Endodermal cell (in vitro differentiated cells): ENCODE data around the gene RIT2. TPM values are rescaled to one million over a fixed set of nuclear protein-coding genes. Genes with fewer than 3 reads are reported as not detected.

ENCODE experiments used
- DNase-seq: peaks from one replicate; pipeline ENCODE4 v3.0.0-alpha.2; 2017
- H3K27ac ChIP-seq: 2 replicates; pipeline ENCODE4 v1.5.1; 2013; ENCODE audit warnings: mild to moderate bottlenecking, low read depth, low read length, moderate library complexity
- H3K27me3 ChIP-seq: 2 replicates; pipeline ENCODE4 v1.6.1; 2013; ENCODE audit warnings: mild to moderate bottlenecking, low read length, moderate library complexity; ENCODE audit not compliant: insufficient read depth, control insufficient read depth, poor library complexity, severe bottlenecking
- H3K36me3 ChIP-seq: 2 replicates; pipeline ENCODE4 v1.7.0; 2013; ENCODE audit warnings: mild to moderate bottlenecking, low read length, moderate library complexity; ENCODE audit not compliant: control insufficient read depth, insufficient read depth
- H3K4me1 ChIP-seq: one replicate; pipeline ENCODE4 v1.7.0; 2013; ENCODE audit warnings: low read length; ENCODE audit not compliant: control insufficient read depth, insufficient read depth
- H3K4me3 ChIP-seq: 2 replicates; pipeline ENCODE4 v1.5.1; 2013; ENCODE audit warnings: mild to moderate bottlenecking, low read length, moderate library complexity
- H3K9ac ChIP-seq: 2 replicates; pipeline ENCODE4 v1.6.1; 2013; ENCODE audit warnings: mild to moderate bottlenecking, low read length, moderate library complexity; ENCODE audit not compliant: poor library complexity, severe bottlenecking; ENCODE audit errors: extremely low read depth
- H3K9me3 ChIP-seq: 2 replicates; pipeline ENCODE4 v1.6.1; 2013; ENCODE audit warnings: mild to moderate bottlenecking, low read length, moderate library complexity; ENCODE audit not compliant: control insufficient read depth
- H3K27ac Mint-ChIP-seq: 2 replicates; pipeline ENCODE4 v1.8.0; 2020; ENCODE audit warnings: mixed read lengths
- H3K27me3 Mint-ChIP-seq: 2 replicates; pipeline ENCODE4 v1.8.0; 2021; ENCODE audit warnings: mild to moderate bottlenecking, mixed read lengths; ENCODE audit not compliant: insufficient read depth
- H3K36me3 Mint-ChIP-seq: 2 replicates; pipeline ENCODE4 v1.8.0; 2020; ENCODE audit warnings: low read depth, mixed read lengths
- H3K4me1 Mint-ChIP-seq: 2 replicates; pipeline ENCODE4 v1.8.0; 2020; ENCODE audit warnings: mixed read lengths
- H3K4me3 Mint-ChIP-seq: 2 replicates; pipeline ENCODE4 v1.8.0; 2020; ENCODE audit warnings: mild to moderate bottlenecking, moderate library complexity, mixed read lengths
- H3K9me3 Mint-ChIP-seq: 2 replicates; pipeline ENCODE4 v1.8.0; 2020; ENCODE audit warnings: mild to moderate bottlenecking, mixed read lengths
- CTCF ChIP-seq: fragments of 200-600 bp; sonication (generic); conservative IDR thresholded peaks from 2 replicates; pipeline ENCODE4 v1.5.0; 2021; ENCODE audit warnings: antibody characterized with exemption, mild to moderate bottlenecking
- WGBS, 2 experiments: methylation state at CpG; one replicate each; pipeline versions ENCODE4 v1.1.5 to v1.1.7; 2013; ENCODE audit warnings: missing lambda C conversion rate in 2 of 2, mixed read lengths in 1 of 2; ENCODE audit not compliant: insufficient coverage in 1 of 2, insufficient read length in 1 of 2; 5-methylcytosine and 5-hydroxymethylcytosine counted together
- total RNA-seq, 2 donors: library from RNA; stranded (reverse); fragmentation: NEBNext Ultra II Directional in 1 of 2; extraction: Animal tissue kit (Norgen Biotek cat#: 25700) in 1 of 2; gene quantifications; 2 replicates in 1 of 2; 3 replicates in 1 of 2; pipeline ENCODE4 v1.2.1, GENCODE V29; 2021

RIT2 gene
- total RNA-seq, 2 donors from 2014 or later: 0.81 TPM; not detected in 1

- 85 to 100% methylated on average over 2 to 3 of the region's 3 CpGs for WGBS, 2 experiments
- Mint-ChIP-seq H3K27me3 (no peaks in the 10 kb centered on the region), H3K36me3 (no peaks in the 10 kb centered on the region), H3K4me1 (peaks cover 12% of the 10 kb centered on the region), H3K9me3 (no peaks in the 10 kb centered on the region), H3K4me3 (no peak overlapping the region), H3K27ac (no peak overlapping the region)
- Histone ChIP-seq H3K36me3 (no peaks in the 10 kb centered on the region), H3K27ac (no peak overlapping the region), H3K27me3 (no peaks in the 10 kb centered on the region), H3K4me3 (no peak overlapping the region), H3K9me3 (no peaks in the 10 kb centered on the region), H3K9ac (no peak overlapping the region), H3K4me1 (peaks cover 10% of the 10 kb centered on the region)
- no peak for TF ChIP-seq CTCF
- DNase-seq: no peak
Measured at GRCh38 chr18:42961298-42961697, 154.2 kb downstream of the RIT2 start.

GRCh38 chr18:42959528-42959927 is 156.0 kb downstream of the RIT2 start:
- TF ChIP-seq CTCF: no peak
- Histone ChIP-seq H3K27me3 (no peaks in the 10 kb centered on the region), H3K36me3 (no peaks in the 10 kb centered on the region), H3K4me1 (peaks cover 11% of the 10 kb centered on the region), H3K4me3 (no peak overlapping the region), H3K9me3 (no peaks in the 10 kb centered on the region), H3K27ac (no peak overlapping the region), H3K9ac (no peak overlapping the region)
- Mint-ChIP-seq H3K4me1 (peaks cover 20% of the 10 kb centered on the region), H3K27ac (no peak overlapping the region), H3K36me3 (no peaks in the 10 kb centered on the region), H3K9me3 (no peaks in the 10 kb centered on the region), H3K27me3 (no peaks in the 10 kb centered on the region), H3K4me3 (no peak overlapping the region)
- DNase-seq: no peak
- WGBS, 2 experiments: 83% methylated on average over 2 of the region's 2 CpGs; no CpG with 5 or more reads in 1 of the 2 experiments

GRCh38 chr18:42958353-42958752 is 157.1 kb downstream of the RIT2 start:
- Mint-ChIP-seq H3K9me3 (no peaks in the 10 kb centered on the region), H3K36me3 (no peaks in the 10 kb centered on the region), H3K27me3 (no peaks in the 10 kb centered on the region), H3K4me3 (no peak overlapping the region), H3K27ac (no peak overlapping the region), H3K4me1 (peaks cover 15% of the 10 kb centered on the region)
- 83 to 99% methylated on average over 3 to 4 of the region's 4 CpGs for WGBS, 2 experiments
- H3K9me3 ChIP-seq: no peaks in the 10 kb centered on the region
- DNase-seq: no peak
- H3K4me1 ChIP-seq: peaks cover 9% of the 10 kb centered on the region
- no peak overlapping the region for H3K27ac ChIP-seq
- H3K9ac ChIP-seq: no peak overlapping the region
- H3K27me3 ChIP-seq: no peaks in the 10 kb centered on the region
- H3K36me3 ChIP-seq: no peaks in the 10 kb centered on the region
- no peak for TF ChIP-seq CTCF
- no peak overlapping the region for H3K4me3 ChIP-seq
